Transverse colon (tissue), 4 donors: ENCODE data around the gene TTC28. TPM values are rescaled to one million over a fixed set of nuclear protein-coding genes. Genes with fewer than 3 reads are reported as not detected.
"Not testable (repeated sequence)": the region's sequence is repeated elsewhere in the genome, so short reads cannot be mapped to it uniquely, and the experiment has no call there.

Experiments
- DNase-seq: peaks from one replicate; pipeline ENCODE4 v3.0.0-alpha.2; 2019
- H3K27ac ChIP-seq, 4 donors: fragments of 200-600 bp; sonication (generic); 2 replicates each; pipeline ENCODE4 v1.5.1; 2016 to 2018; ENCODE audit warnings: inconsistent platforms in 4 of 4
- H3K27me3 ChIP-seq: fragments of 200-600 bp; sonication (generic); 2 replicates; pipeline ENCODE4 v1.5.1; 2017; ENCODE audit warnings: inconsistent platforms
- H3K36me3 ChIP-seq, 4 donors: fragments of 200-600 bp; sonication (generic); 2 replicates each; pipeline ENCODE4 v1.5.1; 2017 to 2019; ENCODE audit warnings: inconsistent platforms in 4 of 4
- H3K4me1 ChIP-seq, 4 donors: fragments of 200-600 bp; sonication (generic); 2 replicates each; pipeline ENCODE4 v1.5.1; 2017 to 2020; ENCODE audit warnings: inconsistent platforms in 4 of 4
- H3K4me3 ChIP-seq, 4 donors: fragments of 200-600 bp; sonication (generic); 1 replicate in 1 of 4; 2 replicates in 3 of 4; pipeline versions ENCODE4 v1.5.1 to v1.6.1; 2017 to 2019; ENCODE audit warnings: inconsistent platforms in 4 of 4
- H3K9me3 ChIP-seq, 2 donors: fragments of 200-600 bp; sonication (generic); 2 replicates each; pipeline ENCODE4 v1.5.1; 2017 to 2019; ENCODE audit warnings: inconsistent platforms in 2 of 2
- CTCF ChIP-seq, 5 experiments: fragments of 200-600 bp in 3 of 5; fragments of 450-650 bp in 2 of 5; sonication (generic) in 3 of 5; IDR thresholded peaks; 1 replicate in 2 of 5; 2 replicates in 3 of 5; pipeline ENCODE4 v1.5.1; 2016 to 2017; ENCODE audit warnings: antibody characterized with exemption in 5 of 5, inconsistent platforms in 3 of 5, mild to moderate bottlenecking in 2 of 5, moderate library complexity in 1 of 5
- EP300 ChIP-seq: sonication (generic); formaldehyde crosslinking; IDR thresholded peaks from one replicate; pipeline ENCODE4 v1.6.1; 2017; ENCODE audit warnings: antibody characterized with exemption, low read depth
- POLR2A ChIP-seq: fragments of 450-650 bp; IDR thresholded peaks from one replicate; pipeline ENCODE4 v1.6.1; 2016; ENCODE audit warnings: antibody characterized with exemption, mild to moderate bottlenecking, moderate library complexity
- POLR2AphosphoS5 ChIP-seq, 3 donors: sonication (generic); formaldehyde crosslinking; IDR thresholded peaks; one replicate each; pipeline ENCODE4 v1.6.1; 2016; ENCODE audit warnings: antibody characterized with exemption in 3 of 3
- WGBS, 2 donors: methylation state at CpG; one replicate each; pipeline ENCODE4 v1.1.5; 2018; ENCODE audit warnings: low coverage in 1 of 2; 5-methylcytosine and 5-hydroxymethylcytosine counted together
- in situ Hi-C, 4 donors: fragments of 200-750 bp; cut with MboI; loops; one replicate each; pipeline versions ENCODE4 v1.15.0 to v1.15.1; 2017; ENCODE audit warnings: low sequenced_read_pairs in 3 of 4, low pct_ligation_motif_present in 1 of 4, low pct_unique_long_range_greater_than_20kb in 1 of 4
- intact Hi-C: fragments of 100-400 bp; cut with DNase I; formaldehyde crosslinking; loops from one replicate; pipeline ENCODE4 v1.15.1; 2023; ENCODE audit warnings: low total_unique reads
- total RNA-seq, 4 donors: library from RNA; depleted of rRNA; stranded (reverse); fragments of >200 nt; gene quantifications; one replicate each; pipeline ENCODE4 v1.1.0, GENCODE V29; 2016

TTC28 gene
- total RNA-seq, 4 donors from 2014 or later = 7.6 to 84.2 (median 12.4) TPM

GRCh38 chr22:28544431-28544868 is 135.2 kb downstream of the TTC28 start:
- TF ChIP-seq POLR2A (no peak), POLR2AphosphoS5 (IDR thresholded peaks at IDR 0.05) (no peak), EP300 (no peak), CTCF (IDR thresholded peaks at IDR 0.05) (no peak)
- Histone ChIP-seq H3K27ac (no peak overlapping the region), H3K27me3 (no peaks in the 10 kb centered on the region), H3K36me3 (no peaks in the 10 kb centered on the region), H3K4me1 (no peaks in the 10 kb centered on the region), H3K4me3 (no peak overlapping the region), H3K9me3 (no peaks in the 10 kb centered on the region)
- 74 to 100% methylated on average over 2 of the region's 2 CpGs for WGBS, 2 donors
- no peak for DNase-seq
- in situ Hi-C loops = no loop called here
- intact Hi-C loops = no loop called here

DNA sequence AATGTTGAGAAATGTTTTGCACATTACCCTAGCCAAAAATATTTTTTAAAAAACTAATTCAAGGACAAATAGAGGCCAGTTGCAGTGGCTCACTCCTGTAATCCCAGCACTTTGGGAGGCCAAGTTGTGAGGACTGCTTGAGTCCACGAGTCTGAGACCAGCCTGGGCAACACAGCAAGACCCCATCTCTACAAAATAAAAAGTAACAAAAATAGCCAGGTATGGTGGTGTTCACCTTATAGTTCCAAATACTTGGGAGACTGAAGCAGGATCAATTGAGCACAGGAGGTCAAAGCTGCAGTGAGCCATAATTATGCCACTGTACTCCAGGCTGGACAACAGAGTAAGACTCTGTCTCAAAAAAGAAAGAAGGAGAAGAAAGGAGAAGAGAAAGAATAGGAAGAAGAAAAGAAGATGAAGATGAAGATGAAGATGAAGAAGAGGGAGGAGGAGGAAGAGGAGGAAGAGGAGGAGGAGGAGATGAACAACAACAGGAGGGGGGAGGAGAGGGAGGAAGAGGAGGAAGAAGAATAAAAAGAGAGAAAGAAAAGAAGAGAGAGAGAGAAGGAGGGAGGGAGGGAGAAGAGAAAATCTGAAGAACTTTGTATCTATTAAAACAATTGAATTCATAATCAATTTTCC is 136.5 kb downstream of the TTC28 start:
- Histone ChIP-seq H3K4me3 (no peak overlapping the region), H3K9me3 (no peaks in the 10 kb centered on the region), H3K4me1 (no peaks in the 10 kb centered on the region), H3K36me3 (no peaks in the 10 kb centered on the region), H3K27ac (no peak overlapping the region), H3K27me3 (no peaks in the 10 kb centered on the region)
- 40 to 95% methylated on average over 1 of the region's 1 CpG for WGBS, 2 donors
- DNase-seq = no peak
- TF ChIP-seq EP300 = no peak
- no peak for TF ChIP-seq POLR2AphosphoS5 (IDR thresholded peaks at IDR 0.05)
- no peak for TF ChIP-seq CTCF (IDR thresholded peaks at IDR 0.05)
- no peak for TF ChIP-seq POLR2A
- intact Hi-C loops (no loop called here), in situ Hi-C loops (no loop called here)

- no peak overlapping the region for H3K4me3 ChIP-seq
- 68 to 86% methylated on average over 2 of the region's 2 CpGs for WGBS, 2 donors
- H3K4me1 ChIP-seq = no peaks in the 10 kb centered on the region
- in situ Hi-C loops (no loop called here), intact Hi-C loops (no loop called here)
- H3K27ac ChIP-seq = no peak overlapping the region
- DNase-seq = no peak
- no peaks in the 10 kb centered on the region for H3K9me3 ChIP-seq
- no peaks in the 10 kb centered on the region for H3K36me3 ChIP-seq
- TF ChIP-seq EP300 (no peak), POLR2AphosphoS5 (IDR thresholded peaks at IDR 0.05) (no peak), CTCF (IDR thresholded peaks at IDR 0.05) (no peak), POLR2A (no peak)
- H3K27me3 ChIP-seq = no peaks in the 10 kb centered on the region
Measured at GRCh38 chr22:28541137-28541536, 138.5 kb downstream of the TTC28 start.

GRCh38 chr22:28538922-28539321 is 140.7 kb downstream of the TTC28 start:
- Histone ChIP-seq H3K9me3 (no peaks in the 10 kb centered on the region), H3K4me3 (no peak overlapping the region), H3K27me3 (no peaks in the 10 kb centered on the region), H3K4me1 (no peaks in the 10 kb centered on the region), H3K36me3 (no peaks in the 10 kb centered on the region), H3K27ac (no peak overlapping the region)
- no peak for DNase-seq
- in situ Hi-C loops (no loop called here), intact Hi-C loops (no loop called here)
- WGBS, 2 donors = 85% methylated on average over 2 of the region's 2 CpGs; no CpG with 5 or more reads in 1 of the 2 donors
- TF ChIP-seq POLR2AphosphoS5 (IDR thresholded peaks at IDR 0.05) (no peak), POLR2A (no peak), EP300 (no peak), CTCF (IDR thresholded peaks at IDR 0.05) (no peak)

- intact Hi-C loops, in situ Hi-C loops: not testable (repeated sequence)
- 86 to 87% methylated on average over 3 to 4 of the region's 4 CpGs for WGBS, 2 donors
Measured at GRCh38 chr22:28530565-28530964, 149.1 kb downstream of the TTC28 start.

DNA sequence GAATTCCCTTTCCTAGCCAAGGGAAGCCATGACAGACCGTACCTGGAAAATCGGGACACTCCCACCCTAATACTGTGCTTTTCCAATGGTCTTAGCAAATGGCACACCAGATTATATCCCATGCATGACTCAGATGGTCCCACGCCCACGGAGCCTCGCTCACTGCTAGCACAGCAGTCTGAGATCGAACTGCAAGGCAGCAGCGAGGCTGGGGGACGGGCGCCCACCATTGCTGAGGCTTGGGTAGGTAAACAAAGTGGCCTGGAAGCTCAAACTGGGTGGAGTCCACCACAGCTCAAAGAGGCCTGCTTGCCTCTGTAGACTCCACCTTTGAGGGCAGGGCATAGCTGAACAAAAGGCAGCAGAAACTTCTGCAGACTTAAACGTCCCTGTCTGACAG is 150.5 kb downstream of the TTC28 start:
- WGBS, 2 donors = 89% methylated on average over 10 of the region's 10 CpGs; no CpG with 5 or more reads in 1 of the 2 donors
- intact Hi-C loops, H3K27me3 ChIP-seq: not testable (repeated sequence)

More at GRCh38 chr22:28530565-28530964, 149.1 kb downstream of the TTC28 start:
- not testable (repeated sequence) for H3K27me3 ChIP-seq, H3K4me3 ChIP-seq, H3K4me1 ChIP-seq, DNase-seq, H3K9me3 ChIP-seq, H3K27ac ChIP-seq, H3K36me3 ChIP-seq

More for the DNA sequence above, 150.5 kb downstream of the TTC28 start:
- DNase-seq, H3K4me3 ChIP-seq, H3K4me1 ChIP-seq, H3K9me3 ChIP-seq, H3K36me3 ChIP-seq, H3K27ac ChIP-seq, in situ Hi-C loops: not testable (repeated sequence)
